ENCODE results near the gene ANKS4B. TPM values are rescaled to one million over a fixed set of nuclear protein-coding genes. Genes with fewer than 3 reads are reported as not detected.

Gene ANKS4B
- total RNA-seq, 2 donors from 2014 or later = not detected

- Histone ChIP-seq H3K27ac (no peak overlapping the region), H3K9me3 (no peaks in the 10 kb centered on the region), H3K36me3 (no peaks in the 10 kb centered on the region), H3K27me3 (replicated peaks; ENCODE audit: insufficient read depth) (no peaks in the 10 kb centered on the region), H3K4me3 (no peak overlapping the region), H3K4me1 (ENCODE audit: control insufficient read depth in 1 of 2, low read depth in 2 of 2) (no peaks in the 10 kb centered on the region)
- no peak for ATAC-seq (ENCODE audit: insufficient number of reproducible peaks, low FRiP score, low read depth)
- TF ChIP-seq CTCF (IDR thresholded peaks at IDR 0.05) = no peak
- DNase-seq (ENCODE audit: low spot score) = no peak
Observed at GRCh38 chr16:21197112-21197511, 36.4 kb upstream of the ANKS4B start.

GRCh38 chr16:21197621-21198020 lies 35.9 kb upstream of the ANKS4B start:
- DNase-seq (ENCODE audit: low spot score) (no peak), ATAC-seq (ENCODE audit: insufficient number of reproducible peaks, low FRiP score, low read depth) (no peak)
- Histone ChIP-seq H3K4me1 (ENCODE audit: control insufficient read depth in 1 of 2, low read depth in 2 of 2) (no peaks in the 10 kb centered on the region), H3K36me3 (no peaks in the 10 kb centered on the region), H3K27me3 (replicated peaks; ENCODE audit: insufficient read depth) (no peaks in the 10 kb centered on the region), H3K27ac (no peak overlapping the region), H3K9me3 (no peaks in the 10 kb centered on the region), H3K4me3 (no peak overlapping the region)
- TF ChIP-seq CTCF (IDR thresholded peaks at IDR 0.05) = no peak

GRCh38 chr16:21199607-21200218 lies 33.8 kb upstream of the ANKS4B start:
- Histone ChIP-seq H3K36me3 (no peaks in the 10 kb centered on the region), H3K4me3 (no peak overlapping the region), H3K27ac (no peak overlapping the region), H3K9me3 (no peaks in the 10 kb centered on the region), H3K4me1 (ENCODE audit: control insufficient read depth in 1 of 2, low read depth in 2 of 2) (no peaks in the 10 kb centered on the region), H3K27me3 (replicated peaks; ENCODE audit: insufficient read depth) (no peaks in the 10 kb centered on the region)
- ATAC-seq (ENCODE audit: insufficient number of reproducible peaks, low FRiP score, low read depth) (no peak), DNase-seq (ENCODE audit: low spot score) (no peak)
- TF ChIP-seq CTCF (IDR thresholded peaks at IDR 0.05) = no peak

- Histone ChIP-seq H3K4me3 (no peak overlapping the region), H3K4me1 (ENCODE audit: control insufficient read depth in 1 of 2, low read depth in 2 of 2) (no peaks in the 10 kb centered on the region), H3K9me3 (no peaks in the 10 kb centered on the region), H3K27me3 (replicated peaks; ENCODE audit: insufficient read depth) (no peaks in the 10 kb centered on the region), H3K27ac (no peak overlapping the region), H3K36me3 (no peaks in the 10 kb centered on the region)
- ATAC-seq (ENCODE audit: insufficient number of reproducible peaks, low FRiP score, low read depth) (no peak), DNase-seq (ENCODE audit: low spot score) (no peak)
- no peak for TF ChIP-seq CTCF (IDR thresholded peaks at IDR 0.05)
Observed at GRCh38 chr16:21203155-21203797, 30.2 kb upstream of the ANKS4B start.

- Histone ChIP-seq H3K9me3 (no peaks in the 10 kb centered on the region), H3K27me3 (replicated peaks; ENCODE audit: insufficient read depth) (no peaks in the 10 kb centered on the region), H3K36me3 (no peaks in the 10 kb centered on the region), H3K4me1 (ENCODE audit: control insufficient read depth in 1 of 2, low read depth in 2 of 2) (no peaks in the 10 kb centered on the region), H3K4me3 (no peak overlapping the region), H3K27ac (no peak overlapping the region)
- TF ChIP-seq CTCF (IDR thresholded peaks at IDR 0.05) = no peak
- DNase-seq (ENCODE audit: low spot score) = no peak
- ATAC-seq (ENCODE audit: insufficient number of reproducible peaks, low FRiP score, low read depth) = no peak
Observed at GRCh38 chr16:21205303-21205702, 28.2 kb upstream of the ANKS4B start.

Data from thoracic aorta (tissue), 2 donors.